Loucy (cell line): Measurements from ENCODE around the gene CDPF1.

Source experiments
- EZH2phosphoT487 ChIP-seq: fragments of 200-600 bp; IDR thresholded peaks from 2 replicates; pipeline ENCODE4 v1.6.1; 2018; ENCODE audit warnings: antibody characterized with exemption, mild to moderate bottlenecking, moderate library complexity, borderline replicate concordance
- TF ChIP-seq, protein P1 (sequence below): fragments of 200-600 bp; sonication (generic); conservative IDR thresholded peaks from 2 replicates; pipeline ENCODE4 v1.5.1; 2014; ENCODE audit warnings: mild to moderate bottlenecking, antibody characterized with exemption, low read length

GRCh38 chr22:46242076-46242475, 8.0 kb downstream of the CDPF1 start:
- TF ChIP-seq, protein P1, sequence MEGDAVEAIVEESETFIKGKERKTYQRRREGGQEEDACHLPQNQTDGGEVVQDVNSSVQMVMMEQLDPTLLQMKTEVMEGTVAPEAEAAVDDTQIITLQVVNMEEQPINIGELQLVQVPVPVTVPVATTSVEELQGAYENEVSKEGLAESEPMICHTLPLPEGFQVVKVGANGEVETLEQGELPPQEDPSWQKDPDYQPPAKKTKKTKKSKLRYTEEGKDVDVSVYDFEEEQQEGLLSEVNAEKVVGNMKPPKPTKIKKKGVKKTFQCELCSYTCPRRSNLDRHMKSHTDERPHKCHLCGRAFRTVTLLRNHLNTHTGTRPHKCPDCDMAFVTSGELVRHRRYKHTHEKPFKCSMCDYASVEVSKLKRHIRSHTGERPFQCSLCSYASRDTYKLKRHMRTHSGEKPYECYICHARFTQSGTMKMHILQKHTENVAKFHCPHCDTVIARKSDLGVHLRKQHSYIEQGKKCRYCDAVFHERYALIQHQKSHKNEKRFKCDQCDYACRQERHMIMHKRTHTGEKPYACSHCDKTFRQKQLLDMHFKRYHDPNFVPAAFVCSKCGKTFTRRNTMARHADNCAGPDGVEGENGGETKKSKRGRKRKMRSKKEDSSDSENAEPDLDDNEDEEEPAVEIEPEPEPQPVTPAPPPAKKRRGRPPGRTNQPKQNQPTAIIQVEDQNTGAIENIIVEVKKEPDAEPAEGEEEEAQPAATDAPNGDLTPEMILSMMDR: no peak
- no peak for TF ChIP-seq EZH2phosphoT487
